ENCODE data around the gene HOOK1.
"Not testable (repeated sequence)": the region's sequence is repeated elsewhere in the genome, so short reads cannot be mapped to it uniquely, and the experiment has no call there.

HOOK1 gene

GRCh38 chr1:59921258-59921899 is 106.6 kb downstream of the HOOK1 start:
- H3K4me3 ChIP-seq (ENCODE audit: low read depth, low read length); DNase-seq (ENCODE audit: low read depth): not testable (repeated sequence)

GRCh38 chr1:59924653-59925052 is 109.9 kb downstream of the HOOK1 start:
- DNase-seq (ENCODE audit: low read depth), result no peak
- H3K4me3 ChIP-seq (ENCODE audit: low read depth, low read length), result no peak overlapping the region
